Mucosa of descending colon (tissue), 3 donors: ENCODE measurements around the gene GSG1L. TPM values are rescaled to one million over a fixed set of nuclear protein-coding genes. Genes with fewer than 3 reads are reported as not detected.

ENCODE experiments used
- ATAC-seq: fragments of 200-7000 bp; cut with Tn5 transposase; one replicate; pipeline ENCODE4 v1.9.1; 2020; ENCODE audit warnings: mild to moderate bottlenecking, moderate library complexity
- DNase-seq, 3 donors: peaks; one replicate each; pipeline ENCODE4 v3.0.0-alpha.2; 2020
- H3K36me3 ChIP-seq: fragments of 200-600 bp; one replicate; pipeline ENCODE4 v1.8.0; 2021; ENCODE audit warnings: low read depth, mild to moderate bottlenecking
- H3K4me1 ChIP-seq: fragments of 200-600 bp; one replicate; pipeline ENCODE4 v1.8.0; 2021; ENCODE audit warnings: low read depth, mild to moderate bottlenecking
- H3K4me3 ChIP-seq: fragments of 200-600 bp; one replicate; pipeline ENCODE4 v1.8.0; 2021; ENCODE audit warnings: mild to moderate bottlenecking
- H3K9me3 ChIP-seq: fragments of 200-600 bp; one replicate; pipeline ENCODE4 v1.8.0; 2021; ENCODE audit warnings: mild to moderate bottlenecking
- intact Hi-C, 2 donors: fragments of 100-400 bp; cut with DNase I in 1 of 2; cut with micrococcal nuclease in 1 of 2; formaldehyde crosslinking; loops; one replicate each; pipeline versions ENCODE4 v1.11.0 to v1.11.1; 2022; cut with DNase I, micrococcal nuclease
- total RNA-seq, 3 donors: library from RNA; stranded (reverse); fragmentation: NEBNext Ultra II Directional in 2 of 3; extraction: Animal tissue kit (Norgen Biotek cat#: 25700) in 2 of 3; gene quantifications; one replicate each; pipeline versions ENCODE4 v1.2.1 to v1.2.4, GENCODE V29; 2021 to 2023
- TF ChIP-seq, protein P1 (sequence below): fragments of 200-600 bp; IDR thresholded peaks from one replicate; pipeline ENCODE4 v1.8.0; 2022; ENCODE audit warnings: antibody characterized with exemption, mild to moderate bottlenecking
- donor health status: DM: no; HTN: no; CAD: no; lungs with moderate emphysema.
- donor health status: DM: no; HTN: no; CAD: no.
- donor health status: DM: no; HTN: yes; CAD: no.

GSG1L gene
- total RNA-seq, 3 donors from 2014 or later, result 0.46 to 1.2 TPM; not detected in 1

DNA sequence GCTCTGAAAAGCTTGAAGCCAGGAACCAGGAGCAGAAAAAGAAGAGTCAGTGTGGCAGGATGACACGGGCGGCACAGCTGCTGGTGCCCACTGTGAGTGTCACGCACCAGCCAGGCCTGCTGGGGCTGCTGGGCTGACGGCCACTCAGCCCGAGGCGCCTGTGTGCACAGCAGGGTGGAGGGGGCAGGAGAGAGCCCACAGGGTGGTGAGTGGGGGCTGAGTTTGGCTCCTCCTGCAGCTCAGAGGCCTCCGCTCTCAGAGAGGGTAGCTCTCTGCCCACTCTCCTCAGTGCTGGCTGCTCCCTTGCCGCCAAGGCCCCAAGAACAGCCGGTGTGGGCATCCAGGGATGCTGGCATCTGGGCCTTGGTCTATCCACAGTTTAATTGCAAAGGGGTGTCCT lies 59.6 kb downstream of the GSG1L start:
- H3K36me3 ChIP-seq, result no peaks in the 10 kb centered on the region
- ATAC-seq (no peak), DNase-seq (no peak)
- no peaks in the 10 kb centered on the region for H3K9me3 ChIP-seq
- no peak overlapping the region for H3K4me3 ChIP-seq
- no peaks in the 10 kb centered on the region for H3K4me1 ChIP-seq
- TF ChIP-seq, protein P1, sequence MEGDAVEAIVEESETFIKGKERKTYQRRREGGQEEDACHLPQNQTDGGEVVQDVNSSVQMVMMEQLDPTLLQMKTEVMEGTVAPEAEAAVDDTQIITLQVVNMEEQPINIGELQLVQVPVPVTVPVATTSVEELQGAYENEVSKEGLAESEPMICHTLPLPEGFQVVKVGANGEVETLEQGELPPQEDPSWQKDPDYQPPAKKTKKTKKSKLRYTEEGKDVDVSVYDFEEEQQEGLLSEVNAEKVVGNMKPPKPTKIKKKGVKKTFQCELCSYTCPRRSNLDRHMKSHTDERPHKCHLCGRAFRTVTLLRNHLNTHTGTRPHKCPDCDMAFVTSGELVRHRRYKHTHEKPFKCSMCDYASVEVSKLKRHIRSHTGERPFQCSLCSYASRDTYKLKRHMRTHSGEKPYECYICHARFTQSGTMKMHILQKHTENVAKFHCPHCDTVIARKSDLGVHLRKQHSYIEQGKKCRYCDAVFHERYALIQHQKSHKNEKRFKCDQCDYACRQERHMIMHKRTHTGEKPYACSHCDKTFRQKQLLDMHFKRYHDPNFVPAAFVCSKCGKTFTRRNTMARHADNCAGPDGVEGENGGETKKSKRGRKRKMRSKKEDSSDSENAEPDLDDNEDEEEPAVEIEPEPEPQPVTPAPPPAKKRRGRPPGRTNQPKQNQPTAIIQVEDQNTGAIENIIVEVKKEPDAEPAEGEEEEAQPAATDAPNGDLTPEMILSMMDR, result no peak
- intact Hi-C loops, result no loop called here

DNA sequence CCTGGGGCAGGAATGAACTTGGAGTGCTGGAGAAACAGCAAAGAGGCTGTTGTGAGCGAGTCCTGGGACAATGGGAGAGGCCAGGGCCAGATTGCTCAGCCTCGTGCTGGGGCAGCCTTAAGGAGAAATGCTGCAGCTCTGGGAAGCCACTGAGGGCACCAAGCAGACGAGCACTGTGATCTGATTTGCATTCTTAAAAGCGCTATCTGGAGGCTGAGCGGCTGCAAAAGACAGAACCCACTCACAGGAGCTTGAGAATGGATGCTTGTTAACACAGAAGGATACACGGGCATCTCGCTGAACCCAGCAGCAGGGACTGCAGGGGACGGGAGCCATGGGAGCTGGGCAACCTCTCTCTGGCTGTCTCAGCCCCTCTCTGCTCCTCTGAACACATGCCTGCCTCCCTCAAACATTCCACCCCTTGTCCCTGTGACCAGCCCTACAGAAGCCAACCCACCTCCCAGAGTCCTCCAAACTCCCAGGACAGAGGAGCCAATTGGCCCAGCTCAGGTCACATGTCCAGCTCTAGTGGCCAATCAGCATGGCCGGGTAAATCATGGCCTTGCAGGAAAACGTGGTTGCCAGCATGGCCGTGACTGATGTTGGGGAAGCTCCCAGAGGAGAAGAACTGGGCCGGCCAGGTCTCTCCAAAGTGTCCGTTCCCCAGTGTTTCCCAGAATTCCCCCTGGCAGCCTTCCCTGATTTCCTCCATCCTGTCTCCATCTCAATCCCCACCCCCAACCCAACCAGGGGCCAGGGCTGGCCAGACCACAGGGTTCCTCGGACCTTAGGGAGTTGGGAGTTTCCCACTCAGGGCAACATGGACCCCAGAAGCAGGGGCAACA lies 60.3 kb downstream of the GSG1L start:
- intact Hi-C loops, result no loop called here
- no peak for ATAC-seq
- no peaks in the 10 kb centered on the region for H3K9me3 ChIP-seq
- H3K36me3 ChIP-seq, result no peaks in the 10 kb centered on the region
- no peaks in the 10 kb centered on the region for H3K4me1 ChIP-seq
- no peak overlapping the region for H3K4me3 ChIP-seq
- no peak for DNase-seq
- TF ChIP-seq, protein P1, result no peak

DNA sequence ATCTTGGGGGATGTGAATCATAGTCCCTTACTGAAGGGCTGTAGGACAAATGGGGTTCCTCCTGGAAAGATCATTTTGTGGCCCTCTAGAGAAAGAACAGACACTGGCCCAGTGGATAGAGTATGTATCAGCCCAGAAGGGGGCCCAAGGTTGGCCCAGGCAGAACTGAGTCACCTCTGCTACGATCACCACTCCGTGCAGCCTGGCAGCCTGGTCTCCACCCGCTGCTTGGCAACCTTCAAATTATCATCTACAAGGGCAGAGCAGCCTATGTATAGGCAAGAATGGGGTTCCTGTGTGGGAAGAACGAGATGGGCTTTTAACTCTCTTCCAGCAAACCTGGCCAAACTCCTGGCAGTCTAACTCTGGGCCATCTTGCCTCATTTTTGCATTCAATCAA lies 61.9 kb downstream of the GSG1L start:
- DNase-seq (no peak), ATAC-seq (no peak)
- Histone ChIP-seq H3K4me1 (no peaks in the 10 kb centered on the region), H3K36me3 (no peaks in the 10 kb centered on the region), H3K9me3 (no peaks in the 10 kb centered on the region), H3K4me3 (no peak overlapping the region)
- TF ChIP-seq, protein P1, result no peak
- intact Hi-C loops, result no loop called here

DNA sequence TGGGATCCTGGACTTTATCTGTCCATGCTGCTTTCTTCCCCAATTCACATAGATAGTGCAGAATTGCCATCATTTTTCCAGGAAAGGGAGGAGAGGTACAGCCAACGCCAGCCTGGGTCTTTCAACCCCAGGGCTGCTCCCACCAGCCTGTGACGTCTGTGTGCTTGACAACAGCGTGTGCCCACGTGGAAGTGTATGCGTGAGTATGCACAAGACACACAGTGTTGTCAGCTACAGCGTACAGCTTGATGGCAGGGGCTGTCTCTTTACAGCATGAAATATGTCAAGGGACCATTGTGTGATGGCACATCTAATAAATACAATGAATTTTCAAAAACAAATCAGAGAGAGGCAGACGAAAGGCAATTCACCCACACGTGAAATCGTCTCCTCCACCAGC lies 62.3 kb downstream of the GSG1L start:
- intact Hi-C loops, result no loop called here
- no peaks in the 10 kb centered on the region for H3K36me3 ChIP-seq
- H3K9me3 ChIP-seq, result no peaks in the 10 kb centered on the region
- DNase-seq, result no peak
- H3K4me3 ChIP-seq, result no peak overlapping the region
- ATAC-seq, result no peak
- no peaks in the 10 kb centered on the region for H3K4me1 ChIP-seq
- TF ChIP-seq, protein P1, result no peak

- Histone ChIP-seq H3K9me3 (no peaks in the 10 kb centered on the region), H3K4me1 (no peaks in the 10 kb centered on the region), H3K36me3 (no peaks in the 10 kb centered on the region), H3K4me3 (no peak overlapping the region)
- TF ChIP-seq, protein P1, result no peak
- intact Hi-C loops, result no loop called here
- no peak for ATAC-seq
- no peak for DNase-seq
These were observed 63.0 kb downstream of the GSG1L start for GRCh38 chr16:28000314-28001169.
